ENCODE measurements around the gene TSC1.
"Not testable (repeated sequence)": the region's sequence is repeated elsewhere in the genome, so short reads cannot be mapped to it uniquely, and the experiment has no call there.

The TSC1 gene

DNA sequence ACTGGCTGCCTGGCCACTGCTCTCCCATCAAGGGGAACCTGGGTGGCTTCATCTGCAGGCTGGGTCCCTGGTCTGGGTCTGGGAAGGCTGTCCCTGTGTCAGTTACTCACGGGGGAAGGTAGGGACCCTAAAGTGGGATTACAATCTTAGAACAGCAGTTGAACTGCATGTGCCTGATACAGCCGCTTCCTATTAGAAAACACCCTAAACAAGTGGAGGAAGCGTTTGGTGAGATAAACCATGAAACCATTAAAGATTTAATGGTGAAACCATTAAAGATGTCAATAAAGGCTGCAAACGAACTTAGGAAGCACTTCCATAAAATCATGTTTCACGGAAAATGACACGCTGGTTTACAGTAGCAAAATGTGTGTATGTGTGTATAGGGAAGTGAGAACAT, 31.5 kb upstream of the TSC1 start:
- DNase-seq = peak; percentile 61

DNA sequence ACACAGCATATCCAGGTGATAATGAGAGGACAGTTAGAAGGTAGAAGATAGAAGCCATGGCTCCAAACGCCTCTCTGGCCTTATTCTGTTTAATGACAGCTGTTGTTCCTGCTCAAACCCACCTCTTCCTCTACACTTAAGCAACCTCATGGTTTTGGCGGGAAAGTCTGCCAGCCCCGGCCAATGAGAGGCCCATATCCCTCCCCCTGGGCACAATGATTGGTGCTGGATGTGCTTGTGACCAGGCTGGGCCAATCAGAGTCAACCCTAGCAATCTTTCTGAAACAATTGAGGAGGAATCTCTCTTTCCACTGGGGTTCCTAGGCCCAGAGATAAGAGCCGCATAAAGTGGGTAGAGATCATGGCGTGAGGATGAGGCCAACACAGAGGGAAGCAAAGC, 29.3 kb upstream of the TSC1 start:
- peak; percentile 80 for DNase-seq

DNA sequence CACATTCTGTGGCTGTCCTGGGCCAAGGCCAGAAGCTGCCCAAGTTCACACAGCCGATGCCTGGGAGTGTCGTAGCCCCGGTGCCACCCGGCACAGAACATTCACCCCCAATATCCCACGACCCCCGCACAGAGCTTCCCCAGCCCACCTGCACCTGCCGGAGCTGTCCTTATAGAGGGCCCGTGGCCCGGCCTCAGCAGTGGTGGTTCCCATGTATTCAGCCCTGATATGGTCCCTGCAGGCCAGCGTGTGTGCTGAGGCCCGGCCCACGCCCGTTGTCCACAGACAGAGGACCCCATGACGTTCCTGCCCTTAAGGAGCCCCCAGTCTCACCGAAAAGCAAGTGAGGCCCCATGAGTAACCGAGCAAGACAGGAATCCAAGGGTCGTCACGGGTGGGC, 28.8 kb upstream of the TSC1 start:
- no peak for DNase-seq

DNA sequence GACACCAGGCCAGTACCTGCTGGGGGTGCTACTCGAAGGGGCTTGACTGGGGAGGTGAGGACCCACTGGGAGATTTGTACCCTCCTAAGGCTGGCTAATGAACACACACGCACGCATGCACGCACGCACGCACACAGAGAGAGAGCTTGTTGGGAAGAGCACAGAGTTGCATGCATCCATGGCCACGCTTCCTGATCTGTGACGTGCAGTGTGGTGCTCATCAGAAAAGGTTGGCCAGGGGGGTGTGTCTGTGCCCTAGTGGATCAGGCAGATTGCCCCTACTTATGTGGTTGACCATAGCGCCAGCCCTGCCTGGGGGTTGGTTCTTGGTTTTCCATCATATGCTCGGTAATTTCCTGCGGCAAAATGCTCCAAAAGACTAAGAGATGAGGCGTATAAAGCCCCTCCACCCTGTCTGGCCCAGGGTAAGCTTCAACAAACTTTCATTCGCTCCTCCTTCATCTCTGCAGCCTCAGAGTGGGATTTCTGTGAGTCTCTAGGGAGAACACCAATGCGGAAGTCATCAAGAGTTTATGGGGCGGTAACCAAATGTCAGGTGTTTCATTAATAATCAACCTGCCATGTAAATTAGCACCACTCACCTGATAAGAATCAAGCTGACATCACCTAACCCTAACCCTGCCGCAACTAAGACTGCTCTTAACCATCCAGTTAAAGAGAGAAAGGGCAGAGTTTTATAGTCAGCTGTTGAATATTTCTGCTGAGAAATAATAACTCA, 26.1 kb upstream of the TSC1 start:
- DNase-seq = no peak

DNA sequence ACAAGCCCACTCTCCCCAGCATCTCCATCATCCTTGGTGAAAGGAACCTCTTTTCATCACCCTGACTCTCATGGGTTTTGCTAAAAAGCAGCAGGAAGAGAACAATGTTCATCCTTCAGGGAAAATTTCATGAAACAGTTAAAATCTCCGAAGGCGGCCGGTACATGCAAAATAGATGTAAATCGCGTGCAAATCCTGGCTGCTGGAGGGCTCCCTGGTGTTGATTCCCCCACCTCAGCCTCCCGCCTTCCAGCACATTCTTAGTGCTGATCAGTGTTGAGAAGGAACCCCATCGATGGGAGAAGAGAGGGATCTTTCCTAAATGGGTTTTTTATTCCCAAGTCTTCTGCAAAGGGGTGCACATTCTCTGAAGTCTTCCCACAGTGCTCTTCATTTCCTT, 25.4 kb upstream of the TSC1 start:
- DNase-seq = no peak

DNA sequence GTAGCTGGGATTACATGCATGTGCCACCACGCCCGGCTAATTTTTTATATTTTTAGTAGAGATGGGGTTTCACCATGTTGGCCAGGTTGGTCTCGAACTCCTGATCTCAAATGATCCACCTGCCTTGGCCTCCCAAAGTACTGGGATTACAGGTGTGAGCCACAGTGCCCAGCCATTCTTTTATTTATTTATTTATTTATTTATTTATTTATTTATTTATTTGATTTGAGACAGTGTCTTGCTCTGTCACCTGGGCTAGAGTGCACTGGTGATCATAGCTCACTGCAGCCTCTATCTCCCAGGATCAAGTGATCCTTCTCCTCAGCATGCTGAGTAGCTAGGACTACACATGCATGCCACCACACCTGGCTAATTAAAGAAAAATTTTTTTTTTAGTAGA, 23.5 kb upstream of the TSC1 start:
- not testable (repeated sequence) for DNase-seq

DNA sequence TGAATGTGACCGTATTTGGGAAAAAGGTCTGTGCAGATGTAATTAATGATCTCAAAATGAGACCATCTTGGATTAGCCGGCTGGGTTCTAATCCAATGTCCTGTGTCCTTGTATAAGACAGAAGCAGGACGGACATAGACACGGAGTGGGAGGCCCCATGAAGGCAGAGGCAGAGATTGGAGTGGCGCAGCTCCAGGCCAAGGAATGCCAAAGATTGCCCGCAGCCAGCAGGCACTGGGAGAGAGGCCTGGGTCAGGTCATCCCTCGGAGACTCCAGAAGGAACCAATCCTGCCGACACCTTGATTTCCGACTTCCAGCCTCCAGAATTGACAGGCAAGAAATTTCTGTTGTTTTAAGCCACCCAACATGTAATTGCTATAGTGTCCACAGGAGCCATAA, 21.1 kb upstream of the TSC1 start:
- DNase-seq = no peak

DNA sequence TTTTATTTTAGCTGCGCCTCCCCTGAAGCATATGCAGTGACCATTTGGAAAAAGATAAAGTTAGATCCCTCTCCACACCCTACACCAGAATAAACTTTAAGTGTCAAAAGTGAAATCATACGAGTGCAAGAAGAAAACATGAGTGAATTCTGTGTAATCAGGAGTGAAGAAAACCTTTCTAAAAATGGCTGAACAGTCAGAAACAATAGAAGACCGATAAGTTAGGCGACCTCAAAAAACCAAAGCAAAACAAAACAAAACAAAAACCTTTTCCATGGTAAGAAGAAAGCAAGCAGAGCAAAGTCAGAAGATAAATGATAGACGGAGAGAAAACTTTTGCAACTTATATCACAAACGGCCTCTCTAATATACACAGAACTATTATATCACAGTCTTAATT, 16.6 kb upstream of the TSC1 start:
- no peak for DNase-seq

DNA sequence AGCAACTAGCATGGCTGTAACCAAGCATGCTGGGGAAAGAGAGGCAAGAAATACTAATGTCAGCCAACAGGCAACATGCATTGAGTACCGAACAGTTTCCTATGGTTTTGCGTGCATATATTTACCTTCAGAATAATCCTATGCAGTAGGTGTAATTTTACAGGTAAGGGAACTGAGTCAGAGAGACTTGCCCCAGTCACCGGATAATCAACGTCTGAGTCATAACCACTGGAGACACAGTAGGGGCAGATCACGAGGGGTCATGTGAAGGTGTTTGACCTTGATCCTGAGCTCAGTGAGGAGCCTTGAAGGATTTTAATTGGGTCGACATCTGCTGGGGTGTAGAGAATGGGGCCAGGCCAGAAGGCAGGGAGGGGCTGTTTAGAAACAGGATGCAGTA, 13.4 kb upstream of the TSC1 start:
- no peak for DNase-seq

DNA sequence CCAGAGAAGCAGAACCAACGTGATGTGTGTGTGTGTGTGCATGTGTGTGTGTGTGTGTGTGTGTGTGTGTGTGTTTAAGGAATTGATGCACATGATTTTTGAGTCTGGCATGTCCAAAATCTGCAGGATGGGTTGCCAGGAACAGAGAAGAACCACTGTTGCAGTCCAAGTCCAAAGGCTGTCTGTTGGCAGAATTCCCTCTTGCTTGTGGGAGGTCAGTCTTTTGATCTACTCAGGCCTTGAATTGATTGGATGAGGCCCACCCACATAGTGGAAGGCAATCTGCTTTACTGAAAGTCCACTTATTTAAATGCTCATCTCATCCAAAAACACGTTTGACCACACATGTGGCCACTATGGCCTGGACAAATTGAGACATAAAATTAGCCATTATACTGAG, 11.4 kb upstream of the TSC1 start:
- no peak for DNase-seq

DNA sequence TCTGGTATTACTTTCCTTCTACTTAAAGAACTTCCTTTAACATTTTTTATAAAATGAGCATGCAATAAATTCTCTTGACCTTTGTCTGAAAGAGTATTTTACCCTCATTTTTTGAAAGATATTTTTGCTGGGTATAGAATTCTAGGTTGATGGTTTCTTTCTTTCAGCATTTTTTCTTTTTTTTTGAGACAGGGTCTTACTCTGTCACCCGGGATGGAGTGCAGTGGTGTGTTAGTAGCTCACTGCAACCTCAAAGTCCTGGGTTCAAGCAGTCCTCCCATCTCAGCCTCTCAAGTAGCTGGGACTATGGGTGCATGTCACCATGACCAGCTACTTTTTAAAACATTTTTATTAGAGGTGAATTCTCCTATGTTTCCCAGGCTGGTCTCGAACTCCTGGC, 10.7 kb upstream of the TSC1 start:
- no peak for DNase-seq

DNA sequence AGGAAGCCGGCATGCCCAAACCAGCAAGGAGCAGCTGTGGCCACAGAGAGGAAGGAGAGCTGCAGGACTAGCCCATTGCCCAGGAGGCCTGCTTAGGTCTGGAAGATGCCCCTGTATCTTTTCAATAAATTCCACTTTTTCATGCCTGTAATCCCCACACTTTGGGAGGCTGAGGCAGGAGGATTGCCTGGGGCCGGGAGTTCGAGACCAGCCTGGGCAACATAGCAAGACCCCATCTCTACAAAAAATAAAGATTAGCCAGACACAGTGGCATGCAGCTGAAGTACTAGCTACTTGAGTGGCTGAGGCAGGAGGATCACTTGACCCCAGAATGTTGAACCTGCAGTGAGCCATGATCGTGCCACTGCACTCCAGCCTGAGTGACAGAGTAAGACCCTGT, 5.3 kb upstream of the TSC1 start:
- no peak for DNase-seq

DNA sequence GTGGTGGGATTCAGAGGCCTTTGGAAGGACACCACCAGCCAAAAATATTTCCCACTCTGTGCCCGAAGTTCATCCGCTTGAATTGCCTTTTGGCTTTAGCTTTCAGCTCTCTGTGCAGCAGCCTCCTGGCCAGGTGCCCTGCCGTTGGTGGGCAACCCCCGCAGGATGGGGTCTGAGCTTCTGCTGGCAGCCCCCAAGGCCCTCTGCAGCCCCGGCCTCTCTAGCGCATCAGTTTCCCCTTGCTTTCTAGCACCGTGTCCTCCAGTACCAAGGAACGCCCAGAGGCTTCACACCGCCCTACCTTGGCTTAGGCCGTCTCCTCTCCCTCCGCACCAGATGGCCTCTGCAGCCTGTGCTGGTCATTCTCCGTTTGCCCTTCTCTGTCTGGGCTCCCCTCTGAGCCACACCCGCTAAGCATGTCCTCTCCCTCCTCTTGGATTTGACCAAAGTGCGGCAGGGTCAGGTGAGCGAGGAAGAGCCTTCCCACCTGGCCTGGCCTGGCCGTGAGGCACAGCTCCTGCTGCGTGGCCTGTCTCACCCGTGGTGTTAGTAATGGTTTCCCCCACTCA, 4.2 kb upstream of the TSC1 start:
- no peak for DNase-seq

DNA sequence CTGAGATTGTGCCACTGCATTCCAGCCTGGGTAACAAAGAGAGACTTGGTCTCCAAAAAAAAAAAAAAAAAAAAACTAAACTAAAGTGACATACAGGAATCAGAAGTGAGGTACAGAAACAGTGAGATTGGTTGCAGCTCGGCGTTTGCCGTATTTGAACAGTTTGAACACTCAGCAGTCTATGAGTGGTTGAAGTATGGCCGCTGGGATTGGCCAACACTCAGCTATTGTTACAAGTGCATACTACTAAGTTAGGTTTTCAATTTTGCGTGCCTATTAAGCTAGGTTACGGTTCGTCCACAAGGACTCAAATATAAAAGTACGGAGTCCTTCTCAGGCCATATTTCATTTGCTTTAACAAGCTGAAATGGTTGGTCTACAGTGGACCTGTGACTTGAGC, 3.3 kb upstream of the TSC1 start:
- no peak for DNase-seq

DNA sequence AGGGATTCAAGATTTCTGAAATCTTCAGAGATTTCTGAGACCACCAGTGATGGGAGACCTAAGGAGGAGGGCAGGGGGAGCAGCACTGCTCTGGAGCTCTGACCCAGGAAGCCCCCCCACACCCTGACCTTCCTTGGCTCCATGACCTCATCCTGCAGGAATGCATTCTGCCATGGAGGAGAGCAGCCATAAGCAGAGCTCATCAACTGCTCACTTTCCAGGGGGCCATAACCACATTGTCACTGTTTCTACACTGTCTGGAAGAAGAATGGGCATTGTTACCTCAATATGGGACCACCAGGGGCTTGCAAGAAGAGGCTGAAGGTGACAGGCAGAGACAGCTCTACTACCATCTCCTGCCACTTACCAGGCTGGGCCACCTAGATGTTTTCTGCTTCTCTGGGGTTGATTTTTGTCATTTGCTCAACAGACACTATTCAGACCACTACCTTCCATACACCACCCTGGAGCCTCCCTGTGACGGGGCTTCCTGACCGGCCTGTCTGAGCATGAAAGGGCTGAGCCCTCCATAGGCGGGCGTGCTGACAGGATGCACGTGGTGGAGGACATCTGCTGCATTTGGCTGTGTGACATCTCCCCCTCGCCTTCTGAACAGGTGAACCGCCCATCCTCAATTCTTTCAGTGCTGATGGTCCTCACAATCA, 2.3 kb upstream of the TSC1 start:
- DNase-seq = no peak

DNA sequence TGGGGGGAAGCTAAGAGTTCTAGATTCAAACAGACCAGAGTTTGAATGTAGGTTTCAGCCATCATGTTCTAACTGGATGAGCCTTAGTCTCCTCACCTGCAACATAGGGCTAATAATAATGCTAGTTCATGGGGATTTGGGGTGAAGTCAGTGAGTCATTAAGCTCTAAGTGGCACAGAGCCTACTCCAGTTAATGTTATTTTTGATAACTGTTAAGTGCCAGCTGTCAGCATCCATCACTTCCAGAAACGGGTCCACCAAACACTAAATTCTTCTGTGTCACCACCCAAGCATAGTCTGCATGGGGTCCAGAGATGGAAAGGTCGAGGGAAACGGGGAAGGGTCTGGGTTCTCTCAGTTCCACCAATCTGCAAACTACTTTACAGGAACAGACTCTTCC, 1.8 kb upstream of the TSC1 start:
- DNase-seq = no peak

DNA sequence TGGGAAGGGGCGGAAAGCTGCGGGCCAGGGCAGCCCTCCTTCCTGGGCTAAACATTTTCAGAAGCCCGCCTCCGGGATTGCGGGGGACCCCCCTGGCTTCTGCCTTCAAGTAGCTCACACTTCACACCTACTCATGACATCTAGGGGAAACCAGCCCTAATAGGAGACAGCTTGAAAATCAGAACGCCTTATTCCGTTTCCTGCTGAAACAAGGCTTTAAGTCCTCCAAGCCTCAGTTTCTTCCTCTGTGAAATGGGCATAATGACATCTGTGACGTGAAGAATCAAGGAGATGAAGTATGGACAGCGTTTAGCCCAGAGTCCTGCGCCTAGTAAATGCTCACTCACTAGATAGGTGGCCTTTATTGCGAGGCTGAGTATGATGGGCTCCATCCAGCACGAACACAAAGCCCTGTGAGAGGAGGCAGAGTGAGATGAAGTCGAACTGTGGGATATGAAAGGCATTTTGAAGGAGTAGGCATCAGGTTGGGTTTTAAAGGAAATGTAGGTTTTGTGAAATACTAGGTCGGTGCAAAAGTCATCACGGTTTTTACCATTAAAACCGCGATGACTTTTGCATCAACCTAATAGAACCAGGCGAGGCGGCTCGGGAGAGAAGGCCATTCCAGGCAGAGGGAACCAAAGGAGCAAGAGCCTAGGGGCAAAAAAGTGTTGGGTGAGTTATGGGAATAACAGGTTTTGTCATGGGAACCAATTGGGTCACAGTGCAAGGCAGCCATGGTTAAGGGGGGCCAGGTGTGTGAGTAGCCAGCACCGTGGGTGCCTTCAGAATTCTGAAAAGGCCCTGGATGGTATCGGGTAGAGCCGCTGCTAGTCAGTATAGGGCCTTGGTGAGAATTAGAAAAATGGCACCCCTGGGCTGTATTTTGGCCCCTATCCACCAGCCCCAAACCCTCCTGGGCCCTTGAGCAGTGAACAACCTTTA, 1.0 kb upstream of the TSC1 start:
- no peak for DNase-seq

DNA sequence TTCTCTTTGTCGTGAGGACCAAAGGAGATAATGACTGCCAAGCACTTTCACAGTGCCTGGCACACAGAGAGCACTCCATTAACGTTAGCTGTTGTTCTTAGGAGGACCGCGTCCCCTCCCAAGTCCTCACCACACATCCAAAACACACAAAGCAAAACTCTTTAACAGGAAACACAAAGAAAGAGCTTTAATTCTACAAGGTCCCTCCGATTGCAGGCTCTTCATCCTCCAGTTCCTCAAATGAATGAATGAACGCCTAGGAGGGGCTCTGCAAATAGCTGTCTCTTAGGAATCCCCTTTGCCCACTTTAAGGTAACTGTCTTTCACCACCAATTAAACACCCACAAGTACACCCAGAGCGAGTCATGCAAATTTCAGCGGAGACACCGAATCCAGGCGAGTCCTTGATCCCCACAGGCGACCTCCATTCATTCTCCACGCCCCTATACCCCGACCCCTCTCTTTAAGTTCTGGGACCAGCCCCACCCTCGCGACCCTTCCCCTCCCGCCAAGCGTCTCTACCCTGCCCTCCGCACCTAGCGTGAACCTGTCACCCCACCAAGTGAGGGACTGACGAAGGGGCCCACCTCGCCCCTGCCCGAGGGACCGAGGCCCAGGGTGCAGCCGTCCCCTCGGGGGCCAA, 644 bp downstream of the TSC1 start:
- peak; percentile 28 for DNase-seq

DNA sequence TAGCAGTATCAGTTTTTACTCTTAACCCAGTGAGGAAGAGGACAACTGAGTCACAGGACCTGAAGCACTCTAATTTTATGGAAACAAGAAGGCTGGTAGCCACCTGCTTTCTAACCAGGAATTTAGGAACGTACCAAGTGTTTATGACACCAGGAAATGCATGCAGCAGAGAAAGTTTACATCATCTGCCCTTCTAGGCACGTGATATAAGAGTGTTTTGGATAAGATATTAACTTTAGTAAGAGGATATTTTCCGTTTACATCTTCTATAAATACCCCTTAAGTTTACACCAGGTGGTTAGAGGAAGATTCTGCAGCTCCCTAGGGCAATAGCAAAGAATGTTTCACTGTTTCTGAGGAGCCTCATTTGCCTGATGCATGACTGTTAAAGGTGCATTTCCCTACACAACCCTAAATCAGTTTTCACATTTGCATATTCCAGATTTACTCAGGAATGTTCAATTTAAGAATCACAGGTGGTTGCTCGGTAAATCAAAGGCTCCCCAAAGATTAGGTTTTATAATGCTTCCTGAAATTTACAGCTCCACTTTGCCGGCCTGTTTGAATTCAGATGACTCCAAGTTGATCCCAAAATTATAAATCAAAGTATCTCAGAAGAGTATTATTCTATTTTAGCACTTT, 1.8 kb downstream of the TSC1 start:
- DNase-seq = no peak

DNA sequence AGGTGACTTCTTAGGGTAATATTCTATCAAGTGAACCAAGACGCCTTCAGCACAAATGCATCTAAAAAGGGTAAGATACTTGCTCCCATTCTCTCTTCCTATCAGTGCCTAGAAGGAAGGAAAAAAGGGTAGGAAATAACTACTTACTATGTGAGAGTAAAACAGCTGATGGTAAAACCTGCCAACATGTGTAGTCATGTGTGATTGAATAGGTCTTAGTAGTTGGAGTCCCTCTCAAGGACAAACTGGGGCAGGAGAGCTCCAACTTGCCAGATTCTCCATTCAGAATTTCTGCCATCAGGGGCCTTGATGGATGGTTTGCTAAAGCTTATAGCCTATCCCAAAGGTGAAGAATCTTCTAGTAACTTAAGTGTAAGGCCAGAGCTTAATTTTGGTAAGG, 5.2 kb downstream of the TSC1 start:
- DNase-seq = no peak

DNA sequence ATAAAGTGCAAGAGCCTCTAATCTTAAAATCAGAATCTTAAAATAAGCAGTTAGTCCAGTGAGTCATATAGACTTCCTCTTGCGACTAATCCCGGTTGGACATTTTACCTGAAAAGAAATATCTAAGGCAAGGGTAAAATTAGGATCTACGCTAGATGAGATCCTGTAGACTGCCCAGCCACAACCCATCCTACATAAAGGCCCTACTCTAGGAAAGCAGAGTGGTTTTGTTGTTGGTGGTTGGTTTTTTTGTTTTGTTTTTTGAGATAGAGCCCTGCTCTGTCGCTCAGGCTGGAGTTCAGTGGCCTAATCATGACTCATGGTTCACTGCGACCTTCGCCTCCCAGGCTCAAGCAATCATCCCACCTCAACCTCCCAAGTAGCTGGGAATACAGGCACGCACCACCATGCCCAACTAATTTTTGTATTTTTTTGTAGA, 6.9 kb downstream of the TSC1 start:
- peak; percentile 14 for DNase-seq

DNA sequence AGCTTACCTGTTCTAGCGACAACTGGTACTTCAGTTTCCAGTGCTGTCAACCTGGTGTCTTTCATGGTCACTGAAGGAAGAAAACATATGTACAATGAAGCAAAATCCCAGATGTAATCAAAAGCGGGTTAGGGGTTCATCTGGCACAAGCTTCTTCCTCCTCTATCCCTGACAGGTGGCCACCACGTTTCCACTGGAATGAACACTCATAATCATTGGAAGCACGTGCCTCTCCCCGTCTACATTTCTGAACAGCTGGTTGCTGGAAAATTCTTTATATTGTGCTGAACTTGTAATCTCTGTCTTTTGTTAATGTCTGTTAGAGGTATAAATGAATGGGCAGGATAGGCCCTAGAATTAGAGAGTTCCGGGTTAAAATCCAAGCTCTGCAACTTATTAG, 9.4 kb downstream of the TSC1 start:
- DNase-seq = no peak
